Neural cell (in vitro differentiated cells): ENCODE measurements around the gene KRT86.

Source experiments
- CTCF ChIP-seq: fragments of 450-650 bp; IDR thresholded peaks from 2 replicates; pipeline ENCODE4 v1.5.1; 2014; ENCODE audit warnings: antibody characterized with exemption, mild to moderate bottlenecking, moderate library complexity; ENCODE audit not compliant: poor library complexity, severe bottlenecking
- EP300 ChIP-seq: fragments of 450-650 bp; conservative IDR thresholded peaks from 2 replicates; pipeline ENCODE4 v1.6.1; 2014; ENCODE audit warnings: antibody characterized with exemption, mild to moderate bottlenecking, moderate library complexity; ENCODE audit not compliant: poor library complexity, severe bottlenecking
- EZH2 ChIP-seq: fragments of 200-600, 300-800 bp; shearing (Covaris generic), sonication (generic); IDR thresholded peaks from 2 replicates; pipeline ENCODE4 v1.6.1; 2014; ENCODE audit warnings: antibody characterized with exemption, low read length, borderline replicate concordance, mild to moderate bottlenecking; ENCODE audit not compliant: insufficient read depth, poor library complexity, severe bottlenecking
- MXI1 ChIP-seq: fragments of 450-650 bp; conservative IDR thresholded peaks from 2 replicates; pipeline ENCODE4 v1.6.1; 2014; ENCODE audit warnings: antibody characterized with exemption, mild to moderate bottlenecking; ENCODE audit not compliant: poor library complexity, severe bottlenecking
- POLR2AphosphoS5 ChIP-seq: IDR thresholded peaks from 2 replicates; pipeline ENCODE4 v1.6.1; 2012
- RAD21 ChIP-seq: fragments of 450-650 bp; conservative IDR thresholded peaks from 2 replicates; pipeline ENCODE4 v1.6.1; 2014; ENCODE audit warnings: antibody characterized with exemption, mild to moderate bottlenecking, moderate library complexity
- REST ChIP-seq: IDR thresholded peaks from 2 replicates; pipeline ENCODE4 v1.6.1; 2012; ENCODE audit warnings: borderline replicate concordance
- SMC3 ChIP-seq: fragments of 450-650 bp; conservative IDR thresholded peaks from 2 replicates; pipeline ENCODE4 v1.6.1; 2014; ENCODE audit warnings: antibody characterized with exemption, mild to moderate bottlenecking, moderate library complexity; ENCODE audit not compliant: poor library complexity
- TAF1 ChIP-seq: IDR thresholded peaks from 2 replicates; pipeline ENCODE4 v1.6.1; 2012; ENCODE audit warnings: low read depth

GRCh38 chr12:52243259-52243855 lies 31.1 kb upstream of the KRT86 start:
- no peak for TF ChIP-seq EP300
- no peak for TF ChIP-seq REST
- no peak for TF ChIP-seq CTCF
- TF ChIP-seq SMC3: no peak
- TF ChIP-seq POLR2AphosphoS5: no peak
- no peak for TF ChIP-seq EZH2
- no peak for TF ChIP-seq MXI1
- no peak for TF ChIP-seq TAF1
- TF ChIP-seq RAD21: no peak
